Testis (tissue), 3 donors: ENCODE results near the gene DNAJC5. TPM values are rescaled to one million over a fixed set of nuclear protein-coding genes. Genes with fewer than 3 reads are reported as not detected.
A peak's percentile ranks its signal among the peaks of the same experiment; 100 is the strongest.
"Not testable (repeated sequence)": the region's sequence is repeated elsewhere in the genome, so short reads cannot be mapped to it uniquely, and the experiment has no call there.

ENCODE experiments used
- DNase-seq: peaks from one replicate; pipeline ENCODE4 v3.0.0-alpha.2; 2019
- H3K27ac ChIP-seq, 2 donors: fragments of 200-600 bp; sonication (generic); one replicate each; pipeline ENCODE4 v1.5.1; 2019
- H3K27me3 ChIP-seq: fragments of 200-600 bp; sonication (generic); one replicate; pipeline ENCODE4 v1.5.1; 2019
- H3K36me3 ChIP-seq: fragments of 200-600 bp; sonication (generic); one replicate; pipeline ENCODE4 v1.5.1; 2017; ENCODE audit warnings: low read depth; ENCODE audit errors: missing control alignments
- H3K4me1 ChIP-seq: fragments of 200-600 bp; sonication (generic); one replicate; pipeline ENCODE4 v1.5.1; 2019
- H3K4me3 ChIP-seq, 2 donors: fragments of 200-600 bp; sonication (generic); one replicate each; pipeline ENCODE4 v1.5.1; 2017 to 2019
- H3K9me3 ChIP-seq: fragments of 200-600 bp; sonication (generic); one replicate; pipeline ENCODE4 v1.5.1; 2017
- CTCF ChIP-seq, 3 experiments: fragments of 450-650 bp in 2 of 3; fragments of 200-600 bp in 1 of 3; sonication (generic) in 1 of 3; IDR thresholded peaks; one replicate each; pipeline ENCODE4 v1.5.1; 2016 to 2019; ENCODE audit warnings: antibody characterized with exemption in 3 of 3, mild to moderate bottlenecking in 2 of 3, moderate library complexity in 1 of 3
- POLR2A ChIP-seq: fragments of 450-650 bp; IDR thresholded peaks from one replicate; pipeline ENCODE4 v1.6.1; 2017; ENCODE audit warnings: antibody characterized with exemption, mild to moderate bottlenecking, moderate library complexity
- WGBS, 2 donors: methylation state at CpG; one replicate each; pipeline ENCODE4 v1.1.5; 2018; 5-methylcytosine and 5-hydroxymethylcytosine counted together
- intact Hi-C: fragments of 100-400 bp; cut with DNase I; formaldehyde crosslinking; loops from one replicate; pipeline ENCODE4 v1.15.1; 2023; ENCODE audit warnings: low total_unique reads
- polyA plus RNA-seq: library from polyadenylated mRNA; stranded (reverse); fragments of 350-450 nt; fragmentation: Illumina TruSeq; extraction: RNeasy Lipid Tissue Mini Kit (QIAGEN cat#74804); gene quantifications from one replicate; pipeline ENCODE4 v1.2.3, GENCODE V29; 2014; ENCODE audit warnings: low read depth, low replicate concordance; ENCODE audit not compliant: insufficient read depth
- total RNA-seq, 2 donors: library from RNA; depleted of rRNA; stranded (reverse); fragments of >200 nt; gene quantifications; one replicate each; pipeline ENCODE4 v1.2.3, GENCODE V29; 2016

Gene DNAJC5
- total and polyA plus RNA-seq, 3 donors from 2014 or later = 35.6 to 64.8 (median 58.2) TPM

- DNase-seq = no peak
- Histone ChIP-seq H3K4me3 (peak overlapping the region in 1 of 2 donors; percentile 54), H3K36me3 (no peaks in the 10 kb centered on the region), H3K9me3 (no peaks in the 10 kb centered on the region), H3K4me1 (peaks cover 12% of the 10 kb centered on the region), H3K27me3 (no peaks in the 10 kb centered on the region), H3K27ac (no peak overlapping the region)
- TF ChIP-seq POLR2A (no peak), CTCF (IDR thresholded peaks at IDR 0.05) (no peak)
- intact Hi-C loops = no loop called here
- 71 to 80% methylated on average over 12 to 14 of the region's 14 CpGs for WGBS, 2 donors
Observed at GRCh38 chr20:63968136-63968927, 73.4 kb downstream of the DNAJC5 start.

DNA sequence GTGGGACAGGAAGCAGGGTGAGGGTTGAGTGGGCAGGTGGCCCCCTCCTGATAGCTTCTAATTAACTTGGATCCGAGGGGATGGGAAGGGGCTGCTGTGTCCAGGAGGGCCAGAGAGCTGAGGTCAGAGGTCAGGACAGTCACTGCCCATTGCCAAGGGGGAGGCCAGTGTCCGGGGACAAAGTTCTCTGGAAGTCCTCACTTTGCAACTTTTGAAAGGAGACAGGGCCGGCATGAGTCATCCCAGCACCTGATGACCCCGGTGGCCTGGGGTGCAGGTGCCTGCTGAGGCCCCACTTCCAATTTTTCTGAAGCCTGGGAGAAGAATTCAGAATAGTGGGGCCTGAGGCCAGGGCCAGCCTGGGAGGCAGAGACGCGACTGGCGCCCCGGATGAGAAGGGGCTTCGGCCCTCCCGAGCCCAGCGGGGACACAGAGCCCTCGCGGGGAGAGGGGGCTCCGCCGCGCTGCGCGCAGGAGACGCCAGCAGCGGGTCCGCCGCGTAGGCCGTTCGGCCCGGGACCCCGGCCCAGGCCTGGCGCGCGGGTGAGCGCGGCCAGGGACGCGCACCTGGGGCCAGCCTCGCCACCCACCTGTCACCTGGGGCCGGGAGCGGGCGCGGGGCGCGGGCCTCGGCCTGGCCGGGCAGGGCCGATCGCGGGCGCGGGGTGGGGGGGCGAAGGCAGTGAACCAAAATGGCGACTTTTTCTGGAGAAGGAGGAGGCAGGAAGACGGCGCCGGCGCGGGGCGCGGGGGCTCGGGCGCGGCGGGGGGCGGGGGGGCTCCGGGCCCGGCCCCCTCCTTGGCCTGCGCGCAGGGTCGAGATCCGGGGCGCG is 74.2 kb downstream of the DNAJC5 start:
- H3K27me3 ChIP-seq = no peaks in the 10 kb centered on the region
- no peaks in the 10 kb centered on the region for H3K36me3 ChIP-seq
- peak; percentile 15 for DNase-seq
- peak overlapping the region; percentile 54 to 69 for H3K4me3 ChIP-seq
- intact Hi-C loops = no loop called here
- WGBS, 2 donors = 1 to 5% methylated on average over 4 to 47 of the region's 70 CpGs
- peak overlapping the region in 1 of 2 donors; percentile 75 for H3K27ac ChIP-seq
- no peaks in the 10 kb centered on the region for H3K9me3 ChIP-seq
- TF ChIP-seq CTCF (IDR thresholded peaks at IDR 0.05) (no peak), POLR2A (no peak)
- peaks cover 12% of the 10 kb centered on the region for H3K4me1 ChIP-seq

DNA sequence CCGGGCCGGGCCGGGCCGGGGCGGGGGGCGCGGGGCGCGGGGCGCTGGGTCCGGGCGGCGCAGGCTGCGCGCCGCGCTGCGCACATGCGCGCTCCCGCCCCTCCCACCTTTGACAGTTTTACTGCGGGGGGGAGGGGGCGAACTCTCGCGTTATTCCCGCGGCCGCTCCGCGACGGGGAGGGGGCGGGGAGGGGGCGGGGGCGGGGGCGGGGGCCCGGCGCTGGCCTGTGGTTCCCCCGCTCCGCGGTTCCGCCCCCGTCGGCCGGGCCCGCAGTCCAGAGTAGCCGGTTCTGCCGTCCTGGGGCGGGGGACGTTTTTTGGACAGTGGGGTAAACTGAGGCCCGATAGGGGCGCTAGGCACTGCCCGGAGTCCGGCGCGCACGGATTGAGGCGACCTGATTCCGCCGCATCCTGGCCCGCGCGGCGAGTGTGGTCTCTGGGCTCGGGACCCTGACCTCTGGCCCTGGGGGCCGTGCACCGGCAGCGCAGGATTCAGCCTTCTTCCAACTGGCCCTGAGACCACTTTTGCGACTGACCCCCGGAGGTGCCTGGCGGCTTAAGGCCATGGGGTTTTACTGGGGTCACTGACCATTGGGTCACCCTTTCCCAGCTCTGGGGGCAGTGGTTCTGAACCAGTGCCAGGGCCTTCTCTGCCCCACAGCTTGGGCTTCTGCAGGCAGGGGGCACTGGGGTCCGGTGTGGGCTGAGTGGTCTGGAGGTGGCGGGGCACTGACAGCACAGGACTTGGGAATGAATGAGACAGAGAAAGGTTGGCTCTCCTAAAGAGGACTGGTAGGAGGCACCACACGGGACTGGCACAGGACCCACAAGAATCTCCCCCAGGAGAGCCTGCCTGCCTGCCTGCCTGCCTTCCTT is 75.2 kb downstream of the DNAJC5 start, which contains the start of gene ZNF512B:
Gene ZNF512B, minus strand, starts transcription at position 93 of the 876 bp plus-strand sequence. CDS start 1,980 bp downstream, outside the sequence.
- H3K9me3 ChIP-seq = no peaks in the 10 kb centered on the region
- 3 to 14% methylated on average over 3 to 72 of the region's 73 CpGs for WGBS, 2 donors
- peak within 1 kb of the TSS; percentile 63 to 69 for H3K4me3 ChIP-seq
- DNase-seq = peak; percentile 79
- H3K36me3 ChIP-seq = no peaks in the 10 kb centered on the region
- peaks cover 12% of the 10 kb centered on the region for H3K4me1 ChIP-seq
- no peaks in the 10 kb centered on the region for H3K27me3 ChIP-seq
- no peak for TF ChIP-seq CTCF (IDR thresholded peaks at IDR 0.05)
- no peak for TF ChIP-seq POLR2A
- intact Hi-C loops = no loop called here
- peak within 1 kb of the TSS in 1 of 2 donors; percentile 75 for H3K27ac ChIP-seq

- H3K4me1 ChIP-seq = peaks cover 12% of the 10 kb centered on the region
- TF ChIP-seq POLR2A (no peak), CTCF (IDR thresholded peaks at IDR 0.05) (no peak)
- no peak overlapping the region for H3K27ac ChIP-seq
- no peaks in the 10 kb centered on the region for H3K9me3 ChIP-seq
- intact Hi-C loops = no loop called here
- 84 to 89% methylated on average over 5 of the region's 5 CpGs for WGBS, 2 donors
- H3K4me3 ChIP-seq = no peak overlapping the region
- DNase-seq = no peak
- no peaks in the 10 kb centered on the region for H3K36me3 ChIP-seq
- no peaks in the 10 kb centered on the region for H3K27me3 ChIP-seq
Observed at GRCh38 chr20:63970714-63971431, 75.9 kb downstream of the DNAJC5 start.

GRCh38 chr20:63971960-63972311 is 77.0 kb downstream of the DNAJC5 start:
- WGBS, 2 donors = 87 to 92% methylated on average over 10 of the region's 10 CpGs
- H3K4me3 ChIP-seq, H3K9me3 ChIP-seq, DNase-seq, H3K27me3 ChIP-seq, H3K36me3 ChIP-seq, H3K27ac ChIP-seq, intact Hi-C loops: not testable (repeated sequence)
- H3K4me1 ChIP-seq = peaks cover 12% of the 10 kb centered on the region
